NCI-H1417 (cell line): ENCODE measurements around the gene MCF2L.
A peak's percentile ranks its signal among the peaks of the same experiment; 100 is the strongest.

Experiments used
- DNase-seq, 3 experiments: peaks; one replicate each; lab custom pipeline; 2025; lab: John Stamatoyannopoulos, UW

MCF2L gene

DNA sequence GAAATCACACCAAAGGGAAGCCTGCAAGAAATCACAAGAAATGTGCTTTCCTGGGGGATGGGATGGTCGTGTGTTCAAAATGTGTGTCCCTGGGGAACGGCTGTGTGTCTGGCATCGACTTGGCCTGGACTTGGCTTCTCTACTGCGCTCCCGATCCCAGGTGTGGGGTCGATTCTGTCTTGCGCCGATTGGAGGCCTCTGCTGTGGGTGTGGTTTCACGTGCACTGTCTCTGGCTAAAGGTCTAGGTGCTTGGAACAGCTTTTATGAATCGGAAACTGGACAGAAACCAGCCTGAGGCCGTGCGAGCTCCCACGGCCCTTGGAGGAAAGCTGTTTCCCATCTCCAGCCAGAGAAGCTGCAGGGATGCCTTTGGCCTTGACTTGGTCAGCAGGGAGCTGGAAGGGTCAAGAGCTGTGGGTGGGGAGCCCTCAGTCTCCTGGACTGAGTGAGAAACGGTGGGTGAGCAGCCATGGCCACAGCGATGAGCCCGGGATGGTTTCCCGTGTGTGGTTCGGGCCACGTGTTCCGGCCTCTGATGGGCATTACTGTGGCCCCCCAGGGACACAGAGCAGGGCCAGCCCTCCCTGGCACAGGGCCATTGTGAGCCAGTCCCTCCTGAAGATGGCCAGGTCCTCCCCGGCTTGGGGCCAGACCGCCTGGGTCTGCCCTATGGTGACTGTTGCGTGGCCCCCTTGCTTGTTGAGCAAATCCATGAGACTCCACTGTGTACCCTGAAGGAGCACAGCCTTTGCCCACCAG lies 29.7 kb downstream of the MCF2L start:
- DNase-seq, result peak in 1 of 3 experiments; percentile 18

DNA sequence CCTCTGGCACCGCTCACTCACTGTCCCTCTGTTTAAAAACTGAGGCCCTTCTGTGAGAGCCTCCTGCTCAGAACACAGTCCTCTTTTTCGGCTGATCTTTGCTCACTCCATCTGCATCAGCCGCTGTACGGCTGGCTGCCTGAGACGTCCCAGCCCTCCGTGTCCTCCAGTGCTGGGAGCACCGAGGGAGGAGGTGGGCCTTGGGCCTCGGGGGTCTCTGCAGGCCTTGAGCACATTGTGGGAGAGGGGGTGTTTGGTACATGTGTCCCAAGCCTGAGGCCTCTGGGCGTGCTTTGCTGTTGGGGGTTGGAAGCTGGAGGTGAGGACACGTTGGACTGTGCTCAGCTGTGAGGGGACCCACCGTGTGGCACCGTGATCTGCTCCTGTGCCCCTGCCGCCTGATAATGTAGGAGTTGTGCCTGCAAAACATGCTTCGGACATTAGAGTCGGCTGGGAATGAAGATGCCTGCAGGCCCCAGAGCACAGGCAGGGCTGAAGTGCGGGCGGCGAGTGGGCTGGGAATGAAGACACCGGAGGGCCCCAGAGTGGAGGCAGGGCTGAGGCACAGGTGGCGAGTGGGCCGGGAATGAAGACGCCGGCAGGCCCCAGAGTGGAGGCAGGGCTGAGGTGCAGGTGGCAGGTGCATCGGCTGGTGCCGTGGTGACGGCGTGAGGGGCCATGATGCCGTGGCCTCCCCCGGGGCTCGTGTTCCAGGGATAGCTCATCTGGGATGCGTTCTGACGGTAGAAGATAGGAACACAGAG lies 30.6 kb downstream of the MCF2L start:
- DNase-seq, result peak; percentile 40 to 56 (median 41)

DNA sequence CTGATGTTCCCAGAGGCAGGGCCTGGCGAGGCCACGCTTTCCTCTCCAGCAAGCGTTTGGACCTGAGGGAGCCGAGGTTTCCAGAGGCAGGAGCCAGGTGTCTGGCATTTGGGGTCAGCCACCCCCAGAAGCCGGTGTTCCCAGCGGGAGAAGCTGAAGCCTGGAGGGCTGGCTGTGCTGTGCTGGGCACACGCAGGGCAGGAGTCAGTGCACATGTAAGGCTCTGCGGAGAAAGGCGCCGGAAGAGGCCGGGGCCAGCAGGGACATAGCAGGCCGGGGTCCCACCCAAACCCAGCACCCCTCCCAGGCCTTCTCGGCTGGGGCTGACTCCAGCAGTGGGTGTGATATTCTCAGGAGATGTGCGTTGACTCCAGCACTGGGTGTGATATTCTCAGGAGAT lies 31.6 kb downstream of the MCF2L start:
- no peak for DNase-seq

DNA sequence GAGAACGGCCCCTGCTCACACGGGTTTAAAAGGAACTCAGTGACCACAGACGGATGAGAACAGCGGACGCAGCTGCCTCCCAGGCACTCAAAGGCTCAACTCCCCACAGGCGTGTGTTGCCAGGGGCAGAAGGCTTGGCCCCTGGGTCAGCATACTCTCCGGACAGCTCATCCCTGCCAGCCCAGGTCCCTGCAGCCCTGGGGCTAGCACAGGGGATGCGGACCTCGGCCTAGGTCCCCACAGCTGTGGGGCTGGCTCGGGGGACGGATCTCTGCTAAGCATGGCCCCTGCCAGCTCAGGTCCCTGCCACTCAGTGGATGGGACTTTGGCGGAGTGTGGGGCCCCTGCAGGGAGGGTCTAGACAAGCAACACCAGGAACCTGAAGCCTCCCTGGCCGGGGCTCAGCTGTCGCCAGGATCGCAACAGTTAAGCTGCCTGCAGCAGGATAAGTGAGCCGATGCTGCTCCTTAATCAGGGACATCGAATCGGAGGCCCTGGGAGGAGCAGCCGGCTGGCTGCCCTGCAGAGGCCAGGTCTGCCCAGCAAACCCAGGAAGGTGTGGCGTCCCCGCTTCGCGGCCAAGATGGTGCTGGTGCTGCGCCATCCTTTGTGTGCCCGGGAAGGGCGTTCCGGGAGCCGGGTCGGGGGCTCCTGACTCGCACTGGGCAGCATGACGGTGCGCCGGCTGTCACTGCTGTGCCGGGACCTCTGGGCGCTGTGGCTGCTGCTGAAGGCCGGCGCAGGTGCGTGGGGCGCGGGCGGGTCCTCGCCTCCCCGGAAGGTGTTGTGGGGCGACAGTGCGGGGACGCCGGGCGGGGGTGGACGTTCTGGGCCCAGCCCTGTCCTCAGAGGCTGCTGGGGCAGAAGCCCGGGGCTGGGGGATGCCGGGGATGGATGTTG lies 32.5 kb downstream of the MCF2L start:
- DNase-seq, result peak; percentile 96 to 98 (median 97)

DNA sequence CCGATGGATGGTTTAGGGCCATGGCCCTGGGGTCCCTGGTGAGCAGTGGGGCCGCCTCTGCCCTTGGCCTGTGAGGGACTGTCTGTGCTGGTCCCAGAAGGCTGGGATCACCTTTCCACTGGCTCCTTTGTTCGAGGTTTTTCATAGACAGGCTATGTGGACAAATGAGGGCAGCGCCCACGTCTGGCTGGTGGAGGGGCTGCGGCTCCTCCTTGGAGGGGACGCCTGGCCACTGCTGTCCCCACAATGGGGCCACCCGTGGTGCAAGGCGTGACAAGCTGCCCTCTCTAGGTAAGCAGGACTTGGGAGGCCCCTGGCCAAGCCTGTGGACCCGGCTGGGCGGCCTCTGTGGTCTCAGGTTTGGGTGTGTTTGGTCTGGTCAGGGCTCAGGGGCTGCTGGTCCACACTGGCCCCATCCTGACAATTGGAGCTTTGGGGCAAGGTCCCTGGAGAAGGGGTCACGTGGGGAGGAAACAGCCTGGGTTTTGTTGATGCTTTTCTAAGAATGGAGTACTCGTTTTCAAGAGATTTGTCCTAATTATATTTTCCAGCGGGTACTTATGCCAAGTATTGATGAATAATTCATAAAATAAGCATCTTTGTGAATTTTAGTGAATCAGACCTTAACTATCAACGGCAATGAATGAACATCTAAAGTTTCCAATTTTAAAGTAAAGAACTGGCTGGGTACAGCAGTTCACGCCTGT lies 33.3 kb downstream of the MCF2L start:
- DNase-seq, result peak; percentile 88 to 95 (median 90)

DNA sequence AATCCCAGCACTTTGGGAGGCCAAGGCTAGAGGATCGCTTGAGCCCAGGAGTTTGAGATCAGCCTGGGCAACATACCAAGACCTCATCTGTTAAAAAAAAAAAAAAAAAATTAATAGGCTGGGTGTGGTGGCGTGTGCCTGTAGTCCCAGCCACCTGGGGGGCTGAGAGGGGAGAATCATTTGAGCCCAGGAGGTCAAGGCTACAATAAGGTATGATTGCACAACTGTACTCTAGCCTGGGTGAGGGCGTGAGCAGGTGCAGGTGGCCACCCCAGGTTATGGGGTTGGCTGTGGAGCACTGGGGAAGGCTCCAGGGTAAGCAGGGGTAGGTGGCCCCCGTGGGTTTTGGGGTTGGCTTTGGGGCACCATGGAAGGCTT lies 33.9 kb downstream of the MCF2L start:
- peak in 1 of 3 experiments; percentile 29 for DNase-seq

DNA sequence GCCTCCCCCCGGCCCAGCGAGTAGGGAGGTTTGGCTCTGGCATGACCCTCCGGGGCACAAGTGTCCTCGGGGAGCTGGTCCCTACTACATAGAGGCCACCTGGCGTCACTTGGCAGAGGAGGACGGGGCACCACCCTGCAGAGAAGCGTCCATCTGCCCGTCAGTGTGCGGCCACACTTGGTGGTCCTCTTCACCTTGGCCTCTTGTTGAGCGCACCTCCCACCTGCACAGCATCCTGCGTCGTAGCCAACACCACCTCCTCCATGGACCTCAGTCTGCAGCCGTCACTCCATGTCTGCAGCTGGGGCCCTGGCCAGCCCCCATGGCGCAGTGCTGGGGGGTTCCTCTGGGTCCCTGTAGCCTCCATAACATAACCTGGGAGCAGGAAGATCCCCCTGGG lies 35.1 kb downstream of the MCF2L start:
- no peak for DNase-seq

DNA sequence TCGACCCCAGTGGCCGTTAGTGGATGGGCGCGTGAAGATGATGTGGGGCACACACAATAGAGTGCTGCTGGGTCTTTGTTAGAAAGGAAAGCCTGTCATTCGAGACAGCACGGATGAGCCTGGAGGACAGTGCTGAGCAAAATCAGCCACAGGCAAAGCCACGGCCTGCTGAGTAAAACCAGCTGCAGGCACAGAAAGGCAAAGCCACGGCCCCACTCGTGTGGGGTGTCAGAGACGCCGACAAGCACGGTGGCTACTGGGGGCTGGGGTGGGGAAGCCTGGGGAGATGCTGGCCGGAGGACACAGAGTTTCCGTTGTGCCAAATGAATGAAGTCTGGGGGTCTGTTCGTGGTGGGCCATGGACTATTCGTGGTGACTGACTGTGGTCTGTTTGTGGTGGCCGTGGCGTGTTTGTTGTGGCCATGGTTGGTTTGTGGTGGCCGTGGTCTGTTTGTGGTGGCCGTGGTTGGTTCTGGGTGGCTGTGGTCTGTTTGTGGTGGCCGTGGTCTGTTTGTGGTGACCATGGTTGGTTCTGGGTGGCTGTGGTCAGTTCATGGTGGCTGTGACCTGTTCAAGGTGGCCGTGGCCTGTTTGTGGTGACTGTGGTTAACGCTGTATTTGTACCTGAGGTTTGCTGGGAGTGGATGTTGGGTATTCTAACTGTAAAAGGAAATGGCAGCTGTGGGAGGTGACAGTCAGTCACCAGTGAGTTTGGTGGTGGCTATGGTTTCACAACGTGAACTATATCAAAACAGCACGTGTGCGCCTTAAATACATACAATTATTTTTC lies 36.3 kb downstream of the MCF2L start:
- no peak for DNase-seq

DNA sequence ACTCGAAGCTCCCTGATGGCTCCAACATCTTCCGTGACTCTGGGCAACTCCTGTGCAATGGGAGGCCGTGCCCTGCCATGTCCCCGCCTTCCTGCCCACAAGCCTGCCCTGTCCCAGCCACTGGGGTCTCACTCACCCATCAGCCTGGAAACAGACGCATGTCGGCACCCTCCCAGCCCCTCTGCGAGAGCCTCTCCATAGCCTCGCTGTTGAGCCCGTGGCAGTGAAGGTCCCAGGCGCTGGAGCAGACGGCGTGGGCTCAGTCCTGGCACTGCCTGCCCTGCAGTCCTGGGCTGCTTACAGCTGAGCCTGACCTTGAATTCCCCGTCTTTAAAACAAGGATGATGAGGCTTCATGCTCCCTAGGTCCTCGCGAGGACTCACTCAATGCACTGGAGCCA lies 37.0 kb downstream of the MCF2L start:
- DNase-seq, result no peak

DNA sequence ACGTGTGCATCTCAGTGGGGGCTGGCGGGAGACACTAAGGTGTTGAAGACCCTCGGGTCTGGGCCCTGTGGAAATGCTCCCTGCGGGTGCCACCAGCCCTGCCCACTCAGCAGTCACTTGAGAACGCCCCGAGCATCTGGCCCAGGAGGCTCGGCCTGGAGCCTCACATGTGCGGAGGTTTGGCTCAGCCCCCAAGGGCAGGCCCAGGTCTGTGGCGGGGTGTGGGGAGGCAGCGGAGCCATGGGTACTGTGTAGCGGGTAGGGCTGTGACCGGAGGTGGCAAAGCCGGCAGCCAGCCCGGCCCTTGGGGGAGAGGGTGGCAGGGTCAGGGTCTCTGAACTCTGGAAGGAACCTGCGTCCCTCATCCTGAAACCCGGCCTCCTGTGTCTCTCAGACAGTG lies 37.6 kb downstream of the MCF2L start:
- DNase-seq, result no peak

DNA sequence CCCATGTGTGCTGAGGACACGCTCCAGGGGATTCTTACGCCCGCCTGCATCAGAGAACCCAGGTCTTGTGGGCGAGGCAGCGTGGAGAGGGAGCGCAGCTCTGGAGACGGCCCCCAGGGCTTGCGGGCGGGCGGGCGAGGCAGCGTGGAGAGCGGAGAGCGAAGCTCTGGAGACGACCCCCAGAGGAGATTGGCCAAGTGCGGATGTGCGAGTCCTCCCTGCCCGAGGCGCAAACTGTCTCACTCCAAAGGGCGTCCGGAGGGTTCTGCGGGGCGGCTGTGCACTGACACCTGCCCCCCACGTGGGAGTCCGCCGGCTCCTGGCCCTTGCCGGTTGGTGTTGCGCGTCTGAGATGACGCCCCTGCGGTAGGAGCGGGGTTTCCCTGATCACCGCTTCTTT lies 39.8 kb downstream of the MCF2L start:
- DNase-seq, result no peak

DNA sequence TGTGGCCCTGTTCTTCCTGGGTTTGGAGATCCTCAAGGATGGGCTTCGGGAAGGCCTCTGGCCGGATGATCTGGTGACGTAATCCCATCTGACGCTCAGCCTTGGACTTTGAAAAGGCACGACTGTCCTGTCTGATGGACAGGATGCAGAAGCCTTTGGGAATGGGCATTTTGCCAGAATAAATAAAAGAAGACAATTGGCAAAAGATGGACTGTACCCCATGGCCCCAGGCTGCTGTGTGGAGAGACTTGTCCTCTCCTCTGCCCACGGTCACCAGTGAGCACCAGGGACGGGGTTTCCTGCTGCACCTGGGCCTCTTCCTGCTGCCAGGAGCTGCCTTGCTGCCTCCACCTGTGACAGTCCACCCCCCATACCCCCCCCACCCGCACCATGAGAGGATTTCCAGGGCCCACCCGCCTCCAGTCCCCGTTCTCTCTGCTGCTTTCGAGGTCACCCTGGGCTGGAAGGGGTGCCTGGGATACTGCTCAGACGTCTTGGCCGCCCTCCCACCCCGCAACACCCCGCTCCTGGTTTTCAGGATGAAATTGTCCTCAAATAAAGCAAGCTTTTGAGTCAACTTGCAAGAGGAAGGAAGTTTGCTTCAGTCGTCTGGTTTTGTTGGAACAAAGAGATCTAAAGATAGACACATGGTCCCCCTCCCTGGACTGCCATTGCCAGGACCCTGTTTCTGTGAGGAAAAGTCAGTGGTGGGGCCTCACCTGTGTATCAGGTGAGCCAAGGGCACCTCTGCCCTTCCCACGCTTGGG lies 40.9 kb downstream of the MCF2L start:
- DNase-seq, result peak in 1 of 3 experiments; percentile 57

DNA sequence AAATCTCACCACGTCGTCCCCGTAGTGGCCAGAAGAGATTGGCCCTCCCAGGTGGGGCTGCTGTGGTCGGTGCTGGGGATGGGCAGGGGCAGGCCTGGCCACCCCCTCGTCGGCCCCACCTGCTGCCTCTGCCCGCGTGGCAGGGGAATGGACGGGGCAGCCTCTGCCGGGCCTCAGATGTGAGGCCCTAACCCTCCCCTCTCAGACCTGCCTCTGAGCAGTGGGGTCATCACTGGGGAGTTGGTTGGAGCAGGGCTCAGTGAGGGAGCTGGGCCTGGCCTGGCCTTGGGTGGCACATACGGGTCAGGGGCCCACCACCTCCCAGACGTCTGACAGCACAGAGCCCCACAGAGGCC lies 41.5 kb downstream of the MCF2L start:
- no peak for DNase-seq

DNA sequence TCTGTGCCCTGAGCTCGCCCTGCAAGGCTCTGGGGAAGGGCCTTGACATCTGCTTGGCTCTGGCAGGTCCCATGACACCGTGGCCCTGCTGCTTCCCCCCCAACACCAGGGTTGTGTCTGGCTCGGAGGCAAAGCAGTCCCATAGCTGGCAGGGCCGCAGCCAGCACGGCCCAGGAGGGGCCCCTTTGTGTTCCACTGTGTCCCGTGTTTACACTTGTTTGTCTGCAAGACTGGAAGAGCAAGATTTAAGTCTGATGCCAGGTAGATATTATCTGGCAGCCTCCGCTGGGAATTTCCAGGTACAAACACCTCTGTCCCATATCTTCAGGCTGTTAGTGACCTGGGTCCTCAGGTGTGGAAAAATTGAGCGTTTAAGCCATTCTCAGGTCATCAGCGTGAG lies 44.3 kb downstream of the MCF2L start:
- no peak for DNase-seq

DNA sequence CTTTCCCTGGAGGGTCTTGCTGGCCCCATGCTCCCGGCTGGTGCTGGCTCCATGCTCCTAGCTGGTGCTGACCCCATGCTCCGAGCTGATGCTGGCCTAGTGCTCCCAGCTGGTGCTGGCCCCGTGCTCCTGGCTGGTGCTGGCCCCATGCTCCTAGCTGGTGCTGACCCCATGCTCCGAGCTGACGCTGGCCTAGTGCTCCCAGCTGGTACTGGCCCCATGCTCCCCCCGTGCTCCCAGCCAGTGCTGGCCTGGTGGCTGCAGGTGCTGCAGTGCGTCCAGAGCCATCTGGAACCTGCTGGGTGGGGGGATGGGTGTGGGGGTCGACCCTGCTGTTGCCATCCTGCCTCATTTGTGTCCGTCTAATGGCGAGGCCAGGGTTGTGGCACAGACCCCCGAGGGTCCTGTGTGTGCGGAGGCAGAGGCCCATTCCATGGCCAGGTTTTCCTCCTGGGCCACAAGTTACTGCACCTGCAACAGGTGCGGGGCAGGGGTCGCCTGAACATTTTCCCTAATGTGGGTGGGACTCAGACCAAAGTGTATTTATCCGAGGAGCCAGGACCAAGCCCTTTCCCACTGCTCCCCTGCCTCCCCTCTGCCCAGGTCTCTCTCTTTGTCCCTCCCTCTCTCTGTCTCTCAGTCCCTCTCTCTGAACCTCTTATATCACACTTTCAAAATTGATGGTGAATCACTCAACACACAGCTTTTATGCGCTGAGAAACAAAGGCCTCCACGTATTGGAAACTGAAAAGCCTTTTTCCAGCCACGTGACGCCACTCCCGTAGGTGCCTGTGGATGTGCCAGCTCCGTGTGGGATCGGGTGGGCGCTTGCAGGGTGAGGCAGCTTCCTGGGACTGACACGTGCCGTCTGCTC lies 45.1 kb downstream of the MCF2L start:
- no peak for DNase-seq

DNA sequence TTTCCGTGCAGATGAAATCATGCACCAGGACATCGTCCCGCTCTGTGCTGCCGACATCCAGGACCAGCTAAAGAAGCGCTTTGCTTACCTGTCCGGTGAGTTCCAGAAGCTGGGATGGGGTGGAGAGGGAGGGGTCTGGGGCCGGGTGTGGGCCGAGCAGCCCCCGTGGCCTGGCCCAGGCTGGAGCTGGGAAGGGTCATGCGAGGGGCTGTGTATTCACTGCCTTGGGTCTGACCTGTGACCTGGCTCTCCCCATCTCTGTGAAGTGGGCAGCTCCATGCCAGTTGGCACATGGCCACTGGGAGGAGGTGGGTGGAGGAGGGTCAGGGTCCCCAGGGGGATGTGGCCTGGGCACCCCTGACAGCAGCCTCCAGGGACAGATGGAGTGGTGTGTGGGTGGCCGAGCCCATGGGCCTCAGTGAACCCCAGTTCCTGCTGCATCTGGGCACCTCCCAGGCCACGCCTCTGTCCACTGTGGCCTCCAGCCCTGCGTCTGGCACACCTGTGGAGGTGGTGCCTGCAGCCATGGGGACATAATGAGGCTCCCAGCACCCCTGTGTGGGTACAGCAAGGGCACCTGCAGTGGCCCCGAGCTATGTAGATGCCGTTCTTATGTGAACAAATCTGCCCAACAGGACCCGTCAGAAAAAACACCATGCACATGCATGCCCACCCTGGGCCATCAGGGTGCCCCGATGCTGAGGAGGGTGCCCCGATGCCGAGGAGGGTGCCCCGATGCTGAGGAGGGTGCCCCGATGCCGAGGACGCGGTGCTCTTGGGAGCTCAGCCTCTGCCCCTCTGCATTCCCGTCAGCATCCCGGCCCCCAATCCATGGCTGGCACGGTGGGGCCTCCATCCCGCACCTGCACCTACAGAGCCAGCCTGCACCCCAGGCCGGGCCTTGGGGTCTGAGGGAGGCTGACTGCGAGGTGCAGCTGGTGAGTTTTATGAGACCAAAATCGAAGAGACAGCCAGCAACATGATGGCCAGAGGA lies 46.0 kb downstream of the MCF2L start:
- no peak for DNase-seq

DNA sequence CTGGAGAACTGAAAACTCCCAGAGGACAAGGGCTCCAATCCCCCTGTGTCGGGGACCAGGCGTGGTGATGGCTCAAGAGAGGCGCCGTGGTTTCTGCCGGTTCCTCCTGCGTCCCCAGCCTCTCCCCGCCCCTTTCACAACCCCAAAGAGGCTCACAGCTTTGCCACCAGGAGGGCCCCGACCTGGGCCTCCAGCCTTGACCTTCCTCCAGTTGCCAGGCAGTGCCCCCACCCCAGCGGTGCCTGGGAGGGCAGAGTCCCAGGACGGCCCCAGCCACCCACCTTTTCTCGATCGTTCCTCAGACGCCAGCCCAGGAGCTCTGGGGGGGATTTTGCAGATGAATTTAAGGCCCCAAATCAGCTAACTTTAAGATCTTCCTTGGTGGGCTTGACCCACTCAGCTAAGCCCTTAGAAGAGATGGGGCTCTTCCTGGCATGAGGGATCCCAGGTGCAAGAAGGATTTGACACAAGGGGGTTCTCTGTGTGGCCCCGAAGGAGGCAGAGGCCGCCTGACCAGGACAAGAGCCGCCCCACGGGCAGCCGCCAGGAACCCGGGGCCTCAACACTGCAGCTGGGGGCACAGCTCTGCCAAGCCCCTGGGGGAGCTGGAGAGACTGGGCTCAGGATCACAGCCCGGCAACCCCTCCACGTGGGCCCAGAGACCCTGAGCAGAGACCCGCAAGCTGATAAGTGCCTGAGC lies 47.0 kb downstream of the MCF2L start:
- no peak for DNase-seq
